Hematopoietic multipotent progenitor cell (in vitro differentiated cells): ENCODE measurements around the gene KCTD13. TPM values are rescaled to one million over a fixed set of nuclear protein-coding genes. Genes with fewer than 3 reads are reported as not detected.
A peak's percentile ranks its signal among the peaks of the same experiment; 100 is the strongest.
"Not testable (repeated sequence)": the region's sequence is repeated elsewhere in the genome, so short reads cannot be mapped to it uniquely, and the experiment has no call there.

Experiments used
- DNase-seq, 3 donors: peaks; one replicate each; pipeline ENCODE4 v3.0.0-alpha.2; 2011 to 2015; ENCODE audit warnings: low read depth in 2 of 3, low spot score in 2 of 3
- total RNA-seq: library from RNA; depleted of rRNA; stranded (reverse); fragments of >200 nt; gene quantifications from one replicate; pipeline ENCODE4 v1.2.3, GENCODE V29; 2012

KCTD13 gene
- total RNA-seq, 1 donor: 11.3 TPM

DNA sequence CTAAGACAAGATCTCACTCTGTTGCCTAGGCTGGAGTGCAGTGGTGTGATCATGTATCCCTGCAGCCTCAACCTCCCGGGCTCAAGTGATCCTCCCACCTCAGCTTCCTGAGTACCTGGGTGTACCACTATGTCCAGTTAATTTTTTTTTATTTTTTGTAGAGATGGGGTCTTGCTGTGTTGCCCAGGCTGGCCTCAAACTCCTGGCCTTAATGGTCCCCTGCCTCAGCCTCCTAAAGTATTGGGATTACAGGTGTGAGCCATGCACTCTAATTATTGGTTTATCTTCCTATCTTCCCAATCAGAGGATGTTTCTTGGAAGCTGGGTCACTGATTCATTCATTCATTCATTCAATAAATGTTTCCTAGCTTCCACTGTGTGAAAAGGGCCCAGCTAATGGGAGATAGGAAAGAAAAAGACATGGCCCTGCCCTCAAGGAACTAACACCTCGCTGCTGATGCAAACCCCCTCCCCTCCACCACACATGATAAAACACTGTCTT, 17.3 kb downstream of the KCTD13 start:
- no peak for DNase-seq

DNA sequence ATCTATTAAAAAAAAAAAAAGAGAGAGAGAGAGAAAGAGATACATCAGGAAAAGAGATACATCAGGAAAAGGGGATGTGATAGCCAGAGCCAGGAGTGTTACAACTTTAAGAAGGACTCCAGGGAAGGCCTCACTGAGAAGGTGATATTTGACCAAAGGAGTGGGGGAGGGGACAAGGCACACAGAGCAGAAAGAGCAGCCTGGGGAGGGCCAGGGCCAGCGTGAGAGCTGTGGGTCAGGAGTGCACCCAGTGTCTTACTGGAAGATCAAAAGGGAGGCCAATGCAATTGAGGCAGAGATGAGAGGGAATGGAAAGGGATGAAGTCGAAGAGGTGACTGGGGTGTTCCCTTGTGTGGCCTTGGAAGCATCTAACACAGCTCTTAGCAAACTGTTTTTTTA, 18.1 kb downstream of the KCTD13 start:
- DNase-seq: no peak

DNA sequence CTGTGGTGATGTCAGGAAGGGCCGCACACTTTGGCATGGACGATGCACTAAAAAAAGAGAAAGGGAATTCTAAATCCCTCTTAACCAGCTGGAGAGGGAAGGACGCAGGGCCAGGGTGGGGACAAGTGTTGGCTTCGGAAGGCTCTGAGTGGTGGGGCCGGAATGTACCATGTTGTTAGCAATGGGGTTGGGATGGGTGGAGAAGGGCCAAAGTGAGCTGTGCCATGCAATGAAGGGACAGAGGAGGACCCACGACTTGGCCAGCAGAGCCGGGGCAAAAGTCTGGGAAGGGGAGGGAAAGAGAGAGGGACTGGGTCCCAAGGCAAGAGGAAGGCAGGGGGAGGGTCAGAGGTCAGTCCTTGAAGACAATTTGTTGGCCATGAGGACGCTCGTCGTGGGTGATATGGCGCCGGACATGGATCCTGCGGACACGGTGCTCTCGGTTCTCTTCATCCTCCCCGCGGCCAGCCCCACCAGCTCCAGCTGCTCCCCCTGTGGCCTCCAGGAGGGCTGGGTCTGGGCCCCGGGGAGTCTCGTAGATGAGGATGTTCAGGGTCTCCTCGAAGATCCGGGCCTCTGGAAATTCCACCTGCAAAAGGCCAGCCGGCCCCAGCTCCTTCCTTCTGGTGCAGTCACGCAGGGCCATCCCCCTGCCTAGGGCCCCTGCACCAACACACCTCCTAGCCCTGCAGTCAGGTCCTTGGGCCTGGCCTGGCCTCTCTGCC, 19.3 kb downstream of the KCTD13 start:
- DNase-seq: no peak

DNA sequence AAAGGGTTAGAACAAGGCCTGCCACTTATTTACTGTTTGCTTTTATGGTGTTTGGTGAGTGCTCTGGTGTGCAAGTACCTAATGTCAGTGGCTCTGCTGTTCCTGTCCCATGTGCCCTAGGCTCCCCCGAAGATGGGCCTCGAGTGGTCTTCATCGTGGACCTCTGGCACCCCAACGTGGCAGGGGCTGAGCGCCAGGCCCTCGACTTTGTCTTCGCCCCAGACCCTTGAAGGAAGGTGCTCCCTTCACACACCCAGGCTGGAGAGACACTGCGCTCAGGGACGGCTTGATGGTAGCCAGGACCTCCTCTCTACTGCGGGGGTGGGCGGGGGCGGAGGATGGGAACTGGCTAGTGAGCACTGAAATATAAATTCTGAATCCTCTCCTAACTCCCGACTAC, 20.4 kb downstream of the KCTD13 start:
- no peak for DNase-seq

DNA sequence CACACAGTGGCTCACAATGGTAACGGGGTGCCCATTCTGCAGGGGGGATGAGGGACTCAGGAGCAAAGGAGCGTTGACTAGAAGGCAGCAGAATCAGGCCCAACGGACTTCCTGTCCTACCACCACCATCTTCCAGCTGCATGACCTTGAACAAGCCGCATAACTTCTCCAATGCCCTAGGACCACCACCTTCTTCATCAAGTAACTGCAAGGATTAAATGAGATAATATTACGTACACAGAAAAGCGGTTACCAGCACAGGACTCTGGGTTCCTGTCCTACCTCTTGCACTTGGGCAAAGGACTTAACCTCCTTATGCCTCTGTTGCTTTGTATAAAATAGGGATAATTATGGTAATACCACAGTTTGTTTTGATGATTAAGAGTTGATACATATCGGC, 21.1 kb downstream of the KCTD13 start:
- DNase-seq: no peak

DNA sequence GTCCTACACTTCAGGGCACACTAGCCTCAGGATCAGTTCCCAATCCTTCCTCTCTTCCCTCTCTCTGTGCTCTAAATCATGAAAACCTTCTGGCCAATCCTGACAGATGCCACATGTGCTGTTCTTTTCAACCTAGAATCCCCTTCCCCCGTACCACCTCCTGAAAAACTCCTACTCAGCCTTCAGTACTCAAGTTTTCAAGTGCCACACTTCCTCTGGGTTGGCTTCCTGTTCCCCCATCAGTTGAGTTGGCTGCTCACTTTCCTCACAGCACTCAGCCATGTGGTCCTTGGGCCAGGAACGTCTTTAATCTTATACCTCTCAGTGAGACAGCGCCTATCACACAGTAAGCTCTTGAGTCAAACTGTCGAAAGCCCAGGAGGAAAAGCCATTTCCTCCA, 22.4 kb downstream of the KCTD13 start:
- no peak for DNase-seq

DNA sequence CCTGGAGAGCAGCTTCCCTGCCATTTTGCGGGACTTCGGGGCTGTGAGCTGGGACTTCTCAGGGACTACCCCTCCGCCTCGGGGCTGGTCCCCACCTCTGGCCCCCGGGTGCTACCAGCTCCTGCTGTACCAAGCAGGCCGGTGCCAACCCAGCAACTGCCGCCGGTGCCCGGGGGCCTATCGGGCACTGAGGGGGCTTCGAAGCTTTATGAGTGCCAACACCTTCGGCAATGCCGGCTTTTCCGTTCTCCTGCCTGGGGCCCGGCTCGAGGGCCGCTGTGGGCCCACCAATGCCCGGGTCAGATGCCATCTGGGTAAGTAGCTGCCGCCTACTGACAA, 24.4 kb downstream of the KCTD13 start:
- DNase-seq: no peak

DNA sequence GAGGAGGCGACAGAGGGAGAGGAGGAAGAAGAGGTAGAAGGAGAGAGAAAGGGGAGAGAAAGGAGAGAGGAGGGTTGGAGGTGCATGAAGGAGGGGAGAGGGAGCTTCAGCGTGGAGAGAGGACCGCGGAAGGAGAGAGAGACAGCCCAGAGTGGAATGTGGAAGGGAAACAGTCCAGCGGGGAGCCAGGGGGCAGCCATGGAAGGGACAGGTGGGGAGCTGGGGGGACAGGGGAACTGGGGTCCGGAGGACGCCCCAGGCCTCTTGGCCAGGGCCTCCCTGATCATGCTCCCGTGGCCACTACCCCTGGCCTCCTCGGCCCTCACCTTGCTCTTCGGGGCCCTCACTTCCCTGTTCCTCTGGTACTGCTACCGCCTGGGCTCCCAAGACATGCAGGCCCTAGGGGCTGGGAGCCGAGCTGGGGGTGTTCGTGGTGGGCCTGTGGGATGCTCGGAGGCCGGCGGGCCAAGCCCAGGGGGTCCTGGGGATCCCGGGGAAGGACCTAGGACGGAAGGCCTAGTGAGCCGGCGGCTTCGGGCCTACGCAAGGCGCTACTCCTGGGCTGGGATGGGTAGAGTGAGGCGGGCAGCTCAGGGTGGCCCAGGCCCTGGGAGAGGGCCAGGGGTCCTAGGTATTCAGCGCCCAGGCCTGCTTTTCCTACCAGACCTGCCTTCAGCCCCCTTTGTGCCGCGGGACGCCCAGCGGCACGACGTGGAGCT, 25.0 kb downstream of the KCTD13 start:
- DNase-seq: no peak

DNA sequence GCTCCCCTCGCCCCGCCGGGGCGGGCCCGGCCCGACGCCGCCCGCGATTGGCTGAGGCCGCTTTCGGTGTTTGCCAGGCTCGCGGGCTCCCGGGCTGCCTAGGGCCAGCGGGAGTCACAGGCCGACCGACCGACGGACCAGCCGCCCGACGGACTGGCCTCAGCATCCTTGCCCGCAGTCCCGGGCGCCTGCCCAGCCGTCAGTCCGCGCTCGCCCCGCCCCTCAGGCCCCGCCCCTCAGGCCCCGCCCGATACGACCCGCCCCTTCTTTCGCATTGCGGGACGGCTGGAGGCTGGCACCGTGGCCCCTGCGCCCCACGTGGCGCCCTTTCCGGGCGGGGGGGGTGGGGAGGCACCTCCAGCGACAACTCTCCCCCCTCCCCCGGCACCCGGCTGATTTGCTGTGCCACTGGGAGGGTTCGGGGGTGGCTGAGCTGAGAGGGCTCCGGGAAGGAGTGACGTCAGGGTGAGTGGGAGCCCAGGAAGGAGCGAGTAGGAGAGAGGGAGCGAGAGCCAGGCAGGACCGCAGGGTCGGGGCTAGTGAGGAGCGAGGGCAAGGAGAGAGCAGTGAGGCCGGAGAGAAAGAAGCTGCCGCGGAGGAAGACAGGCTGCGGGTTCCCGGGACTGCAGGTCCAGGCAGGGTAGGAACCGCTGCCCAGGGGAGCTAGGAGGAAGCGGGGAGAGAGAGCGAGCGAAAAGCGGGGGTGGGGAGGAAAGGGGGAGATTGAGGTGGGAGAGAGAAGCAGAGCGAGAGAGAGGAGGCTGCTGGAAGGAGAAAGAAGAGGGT, 25.7 kb downstream of the KCTD13 start, which contains the start of gene ASPHD1:
TSS of gene ASPHD1 (plus strand) at position 387 of the 786 bp plus-strand sequence. CDS start 484 bp downstream, outside the sequence.
- DNase-seq: peak in 2 of 3 donors; percentile 58 to 73

DNA sequence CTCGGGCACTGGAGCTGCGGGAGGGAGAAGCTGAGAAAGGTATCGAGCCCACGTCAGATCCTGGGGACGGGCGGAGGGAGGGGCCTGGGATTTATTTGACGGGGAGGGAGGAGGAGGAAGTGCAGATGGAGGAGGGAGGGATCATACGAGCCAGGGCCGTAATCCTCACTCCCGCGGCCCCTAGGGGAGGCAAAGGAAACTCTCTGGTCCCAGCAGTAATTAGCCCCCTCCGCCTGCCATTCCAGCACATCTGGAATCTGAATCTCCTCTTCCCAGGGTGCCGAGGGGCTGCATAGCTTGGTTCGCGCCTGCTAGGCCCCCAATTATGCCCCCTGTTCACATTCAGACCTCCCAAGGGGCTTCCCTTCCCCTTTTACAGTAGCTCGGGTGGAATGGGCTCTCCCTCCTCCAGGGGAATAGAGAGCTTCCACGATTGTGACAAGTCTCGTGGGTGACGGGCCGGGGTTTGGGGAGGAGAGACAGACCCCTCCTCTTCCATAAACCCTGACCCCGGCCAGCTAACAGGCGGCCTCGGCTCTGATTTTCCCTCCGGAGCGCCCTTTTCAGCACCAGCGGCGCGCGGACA, 26.4 kb downstream of the KCTD13 start, which contains the start of gene SEZ6L2:
TSS of gene SEZ6L2 (minus strand) at position 35 of the 586 bp plus-strand sequence. CDS start 531 bp downstream, outside the sequence.
- peak in 2 of 3 donors; percentile 51 to 68 for DNase-seq

DNA sequence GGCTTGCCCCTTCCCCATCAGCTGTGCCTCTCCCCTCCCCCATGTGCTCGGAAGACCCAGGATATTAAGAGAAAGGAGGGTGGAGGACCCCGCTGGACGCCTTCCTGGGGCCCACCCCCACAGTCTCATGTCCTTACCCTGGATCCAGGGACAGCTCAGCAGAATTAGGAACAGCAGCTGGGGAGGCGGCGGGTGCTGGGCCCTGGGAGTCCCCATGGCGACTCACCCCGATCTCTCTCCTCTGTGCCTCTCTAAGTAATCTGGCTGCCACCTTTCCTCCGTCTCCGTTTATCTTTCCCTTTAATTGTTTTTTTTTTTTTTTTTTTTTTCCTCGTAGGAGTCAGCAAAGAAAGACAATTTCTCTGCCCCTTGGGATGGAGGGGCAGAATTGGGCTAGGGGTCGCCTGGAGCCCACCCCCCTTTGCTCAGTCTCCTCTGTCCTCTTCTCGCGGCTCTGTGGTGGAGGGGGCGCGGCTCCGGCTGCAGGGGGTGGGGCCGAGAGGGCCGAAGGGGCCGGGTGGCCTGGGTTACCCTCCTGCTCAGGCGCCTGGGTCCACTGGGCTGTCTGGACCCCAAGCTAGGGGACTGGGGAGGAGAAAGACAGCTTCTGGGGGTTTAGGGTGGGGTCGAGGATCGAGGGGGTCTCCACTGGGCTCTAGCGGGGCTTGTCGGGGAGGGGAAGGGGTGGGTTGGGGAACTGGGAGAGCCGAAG, 27.1 kb downstream of the KCTD13 start:
- DNase-seq: no peak

DNA sequence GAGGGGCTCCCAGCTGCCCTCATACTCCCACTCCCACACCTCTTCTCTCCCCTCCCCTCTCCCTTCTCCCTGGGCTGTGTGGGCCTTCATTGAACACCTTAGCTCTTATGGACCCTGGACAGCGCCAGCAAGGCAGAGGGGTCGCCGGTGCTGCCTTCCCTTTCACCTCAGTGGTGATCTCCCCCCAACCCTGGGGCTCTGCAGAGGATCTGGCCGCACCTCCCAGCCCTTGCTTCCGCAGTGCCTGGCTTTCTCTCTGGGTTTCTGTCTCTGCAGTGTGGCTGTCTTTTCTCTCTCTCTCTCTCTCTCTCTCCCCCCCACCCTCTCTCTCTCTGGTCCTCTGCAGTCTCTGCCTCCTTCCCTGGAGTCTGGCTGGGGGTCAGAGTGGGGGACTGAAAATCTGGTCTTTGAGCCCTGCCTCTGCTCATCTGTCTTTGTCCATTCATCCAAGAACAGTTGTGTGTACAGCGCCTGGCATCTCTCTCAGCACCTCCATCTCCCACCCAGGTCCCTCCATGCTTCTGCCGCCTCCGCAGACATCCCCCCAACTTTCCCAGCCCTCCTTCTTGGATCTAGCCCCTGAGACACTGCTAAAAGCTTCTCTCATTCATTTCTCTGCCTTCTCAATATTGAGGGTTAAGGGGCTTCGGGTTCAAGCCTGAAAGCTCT, 27.8 kb downstream of the KCTD13 start:
- no peak for DNase-seq

DNA sequence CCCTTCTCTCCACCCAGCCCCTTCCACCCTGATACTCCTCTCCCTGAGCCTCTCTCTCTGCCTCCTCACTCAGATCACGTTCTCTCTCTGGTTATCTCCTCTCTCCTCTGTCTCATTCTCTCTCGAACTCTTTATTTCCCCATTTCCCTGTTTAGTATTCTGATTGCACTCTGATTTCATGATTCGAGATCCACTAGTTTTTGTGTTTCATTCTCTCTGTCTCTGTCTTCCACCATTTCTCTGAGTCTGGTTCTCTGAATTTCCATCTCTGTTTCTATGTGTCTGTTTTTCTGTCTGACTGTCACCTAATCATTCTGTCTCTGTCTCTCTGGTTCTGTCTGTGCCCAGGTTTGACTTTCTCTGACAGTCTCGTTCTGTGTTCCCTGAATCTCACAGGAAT, 28.7 kb downstream of the KCTD13 start:
- DNase-seq: no peak

DNA sequence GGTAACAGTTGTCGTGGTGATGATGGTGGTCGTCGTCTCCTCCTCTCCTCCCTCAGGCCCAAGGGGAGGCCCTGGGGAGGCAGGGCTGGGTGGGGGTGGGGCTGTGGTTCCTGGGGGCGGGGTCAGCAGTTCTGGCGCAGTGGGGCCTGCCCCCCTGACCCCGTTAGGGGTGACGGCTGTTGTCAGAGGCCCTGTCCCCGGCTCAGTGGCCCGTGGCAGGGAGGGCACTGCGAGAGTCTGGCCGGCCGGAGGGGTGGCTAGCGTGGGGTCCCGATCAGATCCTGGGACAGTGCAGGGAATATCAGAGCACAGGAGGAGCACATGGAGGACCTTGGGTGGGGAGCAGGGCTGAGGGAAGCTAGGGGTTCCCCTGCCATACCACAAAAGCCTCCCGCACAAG, 29.2 kb downstream of the KCTD13 start:
- no peak for DNase-seq

DNA sequence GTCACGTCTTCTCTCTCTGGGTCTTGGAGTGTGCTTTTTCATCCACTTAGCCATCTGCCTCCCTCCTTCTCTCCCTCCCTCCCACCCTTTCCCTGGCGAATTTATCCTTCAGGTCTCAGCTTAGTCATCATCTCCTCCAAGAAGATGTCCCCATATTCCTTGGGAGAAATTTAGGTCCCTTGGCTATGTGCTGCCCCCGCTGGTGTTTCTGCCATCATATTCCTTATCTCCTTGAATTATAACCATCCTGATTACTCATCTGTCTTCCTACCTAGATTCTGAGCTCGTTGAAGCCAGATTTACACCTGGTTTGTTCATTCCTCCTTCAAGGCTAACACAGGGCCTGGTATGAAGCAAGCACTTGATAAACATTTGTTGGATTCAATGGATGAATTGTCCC, 31.7 kb downstream of the KCTD13 start:
- no peak for DNase-seq

DNA sequence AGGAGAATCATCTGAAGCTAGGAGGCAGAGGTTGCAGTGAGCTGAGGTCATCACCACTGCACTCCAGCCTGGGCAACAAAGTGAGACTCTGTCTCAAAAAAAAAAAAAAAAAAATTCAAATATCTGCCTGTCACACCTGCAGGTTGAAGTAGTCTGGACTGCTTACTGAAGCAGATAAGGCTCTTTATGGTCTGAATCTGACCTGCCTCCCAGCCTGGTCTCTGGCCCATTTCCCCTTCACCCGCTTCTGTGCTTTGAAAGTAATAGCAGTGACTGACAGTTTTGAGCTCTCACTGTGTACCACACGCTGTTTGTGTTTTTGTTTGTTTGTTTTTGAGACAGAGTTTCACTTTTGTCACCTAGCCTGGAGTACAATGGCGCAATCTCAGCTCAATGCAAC, 32.5 kb downstream of the KCTD13 start:
- DNase-seq: no peak

DNA sequence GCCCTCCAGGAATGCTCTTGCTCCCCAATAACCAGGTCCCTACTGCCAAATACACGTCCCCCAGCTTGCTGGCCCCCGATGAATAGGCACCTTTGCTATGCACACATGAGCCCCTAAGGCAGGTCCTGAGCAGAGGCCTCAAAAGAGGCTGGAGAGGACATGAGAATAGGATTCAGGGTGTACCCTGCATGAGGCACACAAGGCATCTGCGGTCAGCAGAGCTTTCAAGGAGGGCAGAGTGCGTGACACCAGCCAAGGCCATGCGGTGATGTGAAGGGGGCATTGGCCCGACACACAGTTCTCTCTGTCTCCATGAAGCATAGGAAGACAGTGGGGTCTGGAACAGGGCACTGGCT, 33.6 kb downstream of the KCTD13 start:
- no peak for DNase-seq

DNA sequence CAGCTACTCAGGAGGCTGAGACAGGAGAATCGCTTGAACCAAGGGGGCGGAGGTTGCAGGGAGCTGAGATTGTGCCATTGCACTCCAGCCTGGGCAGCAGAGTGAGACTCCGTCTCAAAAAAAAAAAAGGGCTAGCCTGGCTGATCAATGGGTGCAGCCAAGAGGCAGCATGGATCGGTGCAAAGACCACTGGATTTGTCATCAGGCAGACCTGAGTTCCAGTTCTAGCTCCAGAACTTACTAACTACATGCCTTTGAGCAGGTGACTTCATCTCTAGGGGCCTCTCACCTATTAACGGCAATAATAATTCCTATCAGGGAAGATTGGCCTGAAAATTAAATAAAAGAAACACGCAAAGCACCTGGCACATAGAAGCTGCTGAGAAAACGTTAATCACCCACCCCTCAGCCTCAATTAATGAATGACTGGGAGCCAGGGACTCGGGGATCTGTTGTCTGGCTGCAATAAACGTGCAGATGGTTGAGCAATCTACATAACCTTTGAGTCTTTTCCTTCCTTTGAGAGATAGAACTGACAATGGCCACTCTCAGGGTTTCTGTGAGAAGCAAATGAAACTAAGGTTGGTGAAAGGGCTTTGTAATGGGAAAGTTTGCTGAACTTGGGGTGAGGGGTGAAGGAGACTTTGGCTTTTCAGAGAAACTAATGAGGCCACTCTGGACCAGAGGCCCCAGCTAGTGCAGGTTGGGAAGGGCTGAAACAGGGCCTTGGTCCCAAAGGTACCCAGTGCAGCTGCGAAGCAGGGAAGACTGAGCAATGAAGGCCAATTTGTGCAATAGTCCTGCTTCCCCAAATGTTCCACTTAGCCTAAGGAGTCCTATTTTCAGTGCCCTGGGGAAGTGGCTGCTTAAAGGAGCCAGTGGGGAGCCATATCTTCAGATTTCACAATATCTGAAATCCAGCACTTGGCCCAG, 34.2 kb downstream of the KCTD13 start:
- no peak for DNase-seq

DNA sequence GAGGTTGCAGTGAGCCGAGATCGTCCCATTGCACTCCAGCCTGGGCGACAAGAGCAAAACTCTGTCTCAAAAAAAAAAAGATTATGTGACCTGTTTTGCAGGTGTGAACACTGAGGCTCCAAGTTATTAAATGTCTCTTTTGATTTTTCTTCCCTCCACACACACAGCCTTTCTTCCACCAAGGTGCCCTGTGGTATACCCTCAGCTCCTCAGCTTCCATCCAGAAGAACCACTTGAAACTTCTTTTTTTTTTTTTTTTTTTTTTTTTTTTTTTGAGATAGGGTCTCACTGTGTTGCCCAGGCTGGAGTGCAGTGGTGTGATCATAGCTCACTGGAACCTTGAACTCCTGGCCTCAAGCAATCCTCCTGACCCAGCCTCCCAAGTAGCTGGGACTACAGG, 36.7 kb downstream of the KCTD13 start:
- DNase-seq: not testable (repeated sequence)
